Cardiac muscle cell (in vitro differentiated cells and primary cell): ENCODE measurements around the gene DVL1. TPM values are rescaled to one million over a fixed set of nuclear protein-coding genes. Genes with fewer than 3 reads are reported as not detected.
A peak's percentile ranks its signal among the peaks of the same experiment; 100 is the strongest.

ENCODE experiments used
- DNase-seq, 2 donors: peaks; one replicate each; pipeline versions ENCODE4 v3.0.0 to v3.0.0-alpha.2; 2010 to 2017; ENCODE audit warnings: low read depth in 1 of 2, low spot score in 1 of 2
- H3K27ac ChIP-seq: fragments of 200-600 bp; sonication (generic); 2 replicates; pipeline ENCODE4 v1.5.1; 2016
- H3K27me3 ChIP-seq: fragments of 200-600 bp; sonication (generic); 2 replicates; pipeline ENCODE4 v1.6.0; 2016; ENCODE audit warnings: control low read depth
- H3K36me3 ChIP-seq: fragments of 200-600 bp; sonication (generic); 2 replicates; pipeline ENCODE4 v1.5.1; 2016; ENCODE audit warnings: control low read depth
- H3K4me1 ChIP-seq: fragments of 200-600 bp; sonication (generic); 2 replicates; pipeline ENCODE4 v1.8.1; 2017; ENCODE audit warnings: low read depth, mild to moderate bottlenecking, mixed run types
- H3K4me3 ChIP-seq: fragments of 200-600 bp; sonication (generic); 2 replicates; pipeline ENCODE4 v1.5.1; 2016; ENCODE audit warnings: mild to moderate bottlenecking
- H3K9me3 ChIP-seq: fragments of 200-600 bp; sonication (generic); 2 replicates; pipeline ENCODE4 v1.5.1; 2017; ENCODE audit warnings: low read depth, mild to moderate bottlenecking, control low read depth
- polyA plus RNA-seq: library from polyadenylated mRNA; unstranded; fragments of >200 nt; fragmentation: Nextera tagmentation; extraction: Ambion mirVana; gene quantifications from 2 replicates; pipeline ENCODE4 v1.2.1, GENCODE V29; 2016
- total RNA-seq: library from RNA; depleted of rRNA; stranded (reverse); fragments of >200 nt; gene quantifications from 2 replicates; pipeline ENCODE4 v1.2.3, GENCODE V29; 2016
- TF ChIP-seq, protein P1 (sequence below): IDR thresholded peaks from 2 replicates; pipeline ENCODE4 v1.5.1; 2012; ENCODE audit warnings: low read depth, mild to moderate bottlenecking, low read length

The DVL1 gene
- total and polyA plus RNA-seq, 2 experiments from 2014 or later: 29.1 to 105 TPM

DNA sequence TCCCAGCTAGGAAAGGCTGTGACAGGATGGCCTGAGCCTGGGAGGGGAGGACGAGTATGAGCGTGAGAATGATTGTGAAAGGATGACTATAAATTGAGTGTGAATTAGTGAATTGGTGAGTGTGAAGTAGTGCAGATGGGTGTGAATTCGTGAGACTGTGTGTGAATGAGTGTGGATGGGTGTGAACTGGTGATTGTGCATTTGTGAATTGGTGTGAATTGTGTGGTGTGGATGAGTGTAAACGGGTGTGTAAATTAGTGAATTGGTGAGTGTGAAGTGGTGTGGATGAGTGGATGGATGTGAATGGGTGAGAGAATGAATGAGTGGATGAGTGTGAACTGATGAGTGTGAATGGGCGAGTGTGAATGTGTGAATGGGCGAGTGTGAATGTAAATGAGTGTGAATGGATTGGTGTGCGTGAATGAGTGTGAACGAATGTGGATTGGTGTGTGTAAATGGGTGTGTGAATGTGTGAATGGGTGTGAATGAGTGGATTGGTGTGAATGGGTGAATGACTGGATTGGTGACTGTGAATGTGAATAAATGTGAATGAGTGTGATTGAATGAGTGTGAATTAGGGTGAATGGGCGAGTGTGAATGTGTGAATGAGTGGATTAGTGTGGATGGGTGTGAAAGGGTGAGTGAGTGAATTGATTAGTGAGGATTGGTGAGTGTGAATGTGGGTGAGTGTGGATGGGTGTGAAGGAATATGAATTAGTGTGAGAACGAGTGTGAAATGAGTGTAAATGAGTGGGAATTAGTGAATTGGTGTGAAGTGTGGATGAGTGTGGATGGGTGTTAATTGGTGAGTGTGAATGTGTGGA, 16.9 kb upstream of the DVL1 start:
- TF ChIP-seq, protein P1, sequence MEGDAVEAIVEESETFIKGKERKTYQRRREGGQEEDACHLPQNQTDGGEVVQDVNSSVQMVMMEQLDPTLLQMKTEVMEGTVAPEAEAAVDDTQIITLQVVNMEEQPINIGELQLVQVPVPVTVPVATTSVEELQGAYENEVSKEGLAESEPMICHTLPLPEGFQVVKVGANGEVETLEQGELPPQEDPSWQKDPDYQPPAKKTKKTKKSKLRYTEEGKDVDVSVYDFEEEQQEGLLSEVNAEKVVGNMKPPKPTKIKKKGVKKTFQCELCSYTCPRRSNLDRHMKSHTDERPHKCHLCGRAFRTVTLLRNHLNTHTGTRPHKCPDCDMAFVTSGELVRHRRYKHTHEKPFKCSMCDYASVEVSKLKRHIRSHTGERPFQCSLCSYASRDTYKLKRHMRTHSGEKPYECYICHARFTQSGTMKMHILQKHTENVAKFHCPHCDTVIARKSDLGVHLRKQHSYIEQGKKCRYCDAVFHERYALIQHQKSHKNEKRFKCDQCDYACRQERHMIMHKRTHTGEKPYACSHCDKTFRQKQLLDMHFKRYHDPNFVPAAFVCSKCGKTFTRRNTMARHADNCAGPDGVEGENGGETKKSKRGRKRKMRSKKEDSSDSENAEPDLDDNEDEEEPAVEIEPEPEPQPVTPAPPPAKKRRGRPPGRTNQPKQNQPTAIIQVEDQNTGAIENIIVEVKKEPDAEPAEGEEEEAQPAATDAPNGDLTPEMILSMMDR: no peak
- Histone ChIP-seq H3K27ac (no peak overlapping the region), H3K36me3 (no peaks in the 10 kb centered on the region), H3K4me3 (no peak overlapping the region), H3K27me3 (no peaks in the 10 kb centered on the region), H3K4me1 (peaks cover 4% of the 10 kb centered on the region), H3K9me3 (no peaks in the 10 kb centered on the region)
- DNase-seq: no peak

DNA sequence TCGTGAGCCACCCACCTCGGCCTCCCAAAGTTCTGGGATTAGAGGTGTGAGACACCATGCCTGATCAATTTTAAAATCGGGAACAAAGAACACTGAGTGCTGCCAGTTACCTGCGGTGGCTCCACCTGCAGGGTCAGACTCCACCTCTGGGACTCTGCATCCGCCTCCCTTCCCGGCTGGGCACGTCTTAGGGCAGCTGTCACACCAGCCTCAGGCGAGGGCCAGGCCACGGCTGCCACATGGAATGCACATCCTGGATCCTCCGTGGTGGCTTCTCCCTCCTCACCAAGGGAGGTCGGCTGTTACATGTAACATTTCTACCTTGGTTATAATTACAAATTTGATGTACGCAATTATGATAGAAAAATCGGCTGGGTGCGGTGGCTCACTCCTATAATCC, 15.0 kb upstream of the DVL1 start:
- DNase-seq: no peak
- peaks cover 19% of the 10 kb centered on the region for H3K4me1 ChIP-seq

DNA sequence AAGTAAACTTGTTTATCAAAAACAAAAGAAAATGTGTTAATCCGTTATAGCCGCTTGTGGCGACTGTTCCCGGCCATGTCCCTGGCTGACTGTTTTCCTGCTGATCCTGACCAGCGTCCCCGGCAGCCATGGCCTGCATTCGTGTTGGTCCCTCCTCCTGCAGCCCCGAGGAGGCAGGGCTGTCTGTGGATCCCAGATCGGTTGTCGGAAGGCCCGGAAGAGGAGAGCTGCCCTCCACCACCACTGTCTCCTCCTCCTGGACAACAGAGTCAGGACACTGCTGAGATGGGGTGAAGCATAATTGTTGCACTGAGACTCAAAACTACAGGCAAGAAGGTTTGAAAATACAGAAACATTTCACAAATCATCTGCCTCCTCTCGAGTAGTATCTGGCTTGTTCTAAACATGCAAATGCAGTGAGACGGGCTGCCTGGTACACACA, 12.8 kb upstream of the DVL1 start:
- Histone ChIP-seq H3K9me3 (no peaks in the 10 kb centered on the region), H3K27me3 (no peaks in the 10 kb centered on the region), H3K4me1 (peaks cover 36% of the 10 kb centered on the region), H3K27ac (peak overlapping the region; percentile 92), H3K4me3 (no peak overlapping the region), H3K36me3 (no peaks in the 10 kb centered on the region)
- peak; percentile 50 to 86 for DNase-seq
- TF ChIP-seq, protein P1: peak; percentile 20

More for the DNA sequence above, 15.0 kb upstream of the DVL1 start:
- no peak overlapping the region for H3K4me3 ChIP-seq
- TF ChIP-seq, protein P1: no peak
- no peaks in the 10 kb centered on the region for H3K27me3 ChIP-seq
- H3K36me3 ChIP-seq: no peaks in the 10 kb centered on the region
- H3K9me3 ChIP-seq: no peaks in the 10 kb centered on the region
- H3K27ac ChIP-seq: no peak overlapping the region

DNA sequence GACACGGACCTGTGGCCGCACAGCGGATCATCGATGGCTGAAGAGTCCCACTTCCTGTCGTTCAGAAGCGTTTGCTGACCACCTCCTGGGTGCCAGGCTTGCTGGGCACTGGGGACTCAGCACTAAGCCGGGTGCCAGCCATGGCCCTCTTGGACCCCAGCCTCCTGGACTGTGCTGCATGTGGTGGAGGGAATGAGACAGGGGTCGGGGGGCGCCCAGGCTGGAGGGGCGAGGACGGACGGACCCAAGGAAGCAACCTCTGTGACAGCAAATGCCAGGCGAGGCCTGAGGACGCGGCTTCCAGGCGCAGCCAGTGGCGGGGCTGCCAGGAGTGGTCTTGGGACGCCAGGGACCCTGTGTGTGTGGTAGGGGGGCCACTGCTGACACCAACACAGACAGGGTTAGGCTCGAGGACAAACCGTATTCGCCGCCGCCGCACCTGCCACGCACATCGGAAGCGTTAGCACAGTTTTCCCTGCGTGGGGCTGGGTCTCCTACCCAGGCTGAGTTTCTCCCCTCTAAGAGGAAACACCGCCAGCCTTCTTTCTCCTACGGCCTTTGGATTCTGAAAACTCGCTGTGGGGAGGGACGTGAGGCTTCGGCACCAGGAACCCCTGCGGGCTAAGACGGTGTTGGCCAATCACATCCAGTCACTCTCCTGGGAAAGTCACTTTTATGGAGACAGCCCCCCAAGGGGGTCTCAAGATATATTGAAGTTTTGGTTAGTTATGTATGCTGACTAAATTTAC, 12.2 kb upstream of the DVL1 start:
- Histone ChIP-seq H3K9me3 (no peaks in the 10 kb centered on the region), H3K4me3 (no peak overlapping the region), H3K27ac (peak overlapping the region; percentile 92), H3K4me1 (peaks cover 39% of the 10 kb centered on the region), H3K36me3 (no peaks in the 10 kb centered on the region), H3K27me3 (no peaks in the 10 kb centered on the region)
- no peak for DNase-seq
- TF ChIP-seq, protein P1: no peak

DNA sequence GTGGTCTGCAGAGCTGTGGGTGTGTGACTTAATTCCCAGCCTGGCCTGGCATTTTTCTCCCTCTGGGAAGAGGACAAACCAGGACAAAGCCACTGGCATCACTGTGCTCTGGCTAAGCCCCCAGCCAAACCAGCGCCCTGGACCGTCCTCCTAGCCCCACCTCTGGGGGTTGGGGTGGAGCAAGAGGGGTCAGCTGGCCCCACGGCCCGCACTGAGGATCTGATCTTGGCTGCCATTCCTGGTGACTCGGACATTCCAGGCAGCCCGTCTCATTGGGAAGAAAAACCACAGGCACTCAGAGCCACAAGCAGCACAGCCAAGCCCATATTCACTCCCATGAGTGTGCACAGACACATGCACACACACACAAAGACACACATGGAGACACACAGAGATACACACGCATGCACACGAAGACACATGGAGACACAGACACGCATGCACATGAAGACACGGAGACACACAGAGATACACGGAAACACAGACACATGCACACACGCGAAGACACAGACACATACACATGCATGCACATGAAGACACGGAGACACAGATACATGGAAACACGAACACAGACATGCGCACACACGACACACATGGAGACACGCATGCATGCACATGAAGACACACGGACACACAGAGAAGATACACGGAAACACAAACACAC, 11.4 kb upstream of the DVL1 start:
- H3K36me3 ChIP-seq: no peaks in the 10 kb centered on the region
- peak overlapping the region; percentile 92 for H3K27ac ChIP-seq
- peak; percentile 67 to 94 for DNase-seq
- TF ChIP-seq, protein P1: no peak
- no peak overlapping the region for H3K4me3 ChIP-seq
- no peaks in the 10 kb centered on the region for H3K9me3 ChIP-seq
- H3K27me3 ChIP-seq: no peaks in the 10 kb centered on the region
- H3K4me1 ChIP-seq: peaks cover 39% of the 10 kb centered on the region
